ENCODE data around the gene RNF2. TPM values are rescaled to one million over a fixed set of nuclear protein-coding genes. Genes with fewer than 3 reads are reported as not detected.

Gene RNF2
- total and polyA plus RNA-seq, 2 donors (not counting 3 experiments of a cell fraction or from before 2014, with no cell fraction given), result 13.6 to 30.6 TPM

DNA sequence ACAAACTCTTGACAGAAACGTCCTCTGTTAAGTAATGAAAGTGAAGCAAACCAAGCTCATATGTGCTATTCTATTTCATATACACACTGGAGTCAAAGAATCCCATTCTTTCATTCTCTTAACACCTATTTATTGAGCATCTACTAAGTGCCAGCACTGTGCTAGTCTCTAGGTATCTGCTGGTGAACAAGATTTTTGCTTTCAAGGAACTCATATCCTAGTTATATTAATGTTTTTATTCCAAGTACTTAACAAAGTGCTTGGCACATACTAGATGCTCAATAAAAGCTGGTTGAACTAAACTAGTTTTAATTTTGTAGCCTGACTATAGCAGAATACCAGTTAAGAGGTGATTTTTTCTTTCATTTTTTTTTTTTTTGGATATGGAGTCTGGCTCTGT is 3.6 kb upstream of the RNF2 start:
- H3K4me1 ChIP-seq (ENCODE audit: control insufficient read depth, extremely low read depth, insufficient read depth, low read length), result peaks cover 4% of the 10 kb centered on the region
- H3K9me3 ChIP-seq (replicated peaks; ENCODE audit: control insufficient read depth, insufficient read depth, low read length), result no peaks in the 10 kb centered on the region
- no peaks in the 10 kb centered on the region for H3K36me3 ChIP-seq (ENCODE audit: control insufficient read depth in 2 of 2, extremely low read depth in 1 of 2, insufficient read depth in 2 of 2, low read length in 2 of 2)
- no peak overlapping the region for H2AFZ ChIP-seq (ENCODE audit: low read depth, low read length)
- ChIA-PET CTCF (no interaction called here), POLR2A (no interaction called here)
- FAIRE-seq (no peak), DNase-seq (ENCODE audit: low read depth, low spot score) (no peak)
- TF ChIP-seq JUN (IDR thresholded peaks at IDR 0.05; ENCODE audit: borderline replicate concordance, insufficient read depth, insufficient read length, low read depth), result no peak
- TF ChIP-seq EZH2 (IDR thresholded peaks at IDR 0.05; ENCODE audit: borderline replicate concordance, low read depth, low read length, severe bottlenecking), result no peak
- TF ChIP-seq, protein P1, sequence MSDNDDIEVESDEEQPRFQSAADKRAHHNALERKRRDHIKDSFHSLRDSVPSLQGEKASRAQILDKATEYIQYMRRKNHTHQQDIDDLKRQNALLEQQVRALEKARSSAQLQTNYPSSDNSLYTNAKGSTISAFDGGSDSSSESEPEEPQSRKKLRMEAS (IDR thresholded peaks at IDR 0.05; ENCODE audit: insufficient read depth, insufficient read length), result no peak
- TF ChIP-seq POLR2AphosphoS5 (IDR thresholded peaks at IDR 0.05; ENCODE audit: insufficient read depth, low read depth, low read length), result no peak
- TF ChIP-seq, protein P2, sequence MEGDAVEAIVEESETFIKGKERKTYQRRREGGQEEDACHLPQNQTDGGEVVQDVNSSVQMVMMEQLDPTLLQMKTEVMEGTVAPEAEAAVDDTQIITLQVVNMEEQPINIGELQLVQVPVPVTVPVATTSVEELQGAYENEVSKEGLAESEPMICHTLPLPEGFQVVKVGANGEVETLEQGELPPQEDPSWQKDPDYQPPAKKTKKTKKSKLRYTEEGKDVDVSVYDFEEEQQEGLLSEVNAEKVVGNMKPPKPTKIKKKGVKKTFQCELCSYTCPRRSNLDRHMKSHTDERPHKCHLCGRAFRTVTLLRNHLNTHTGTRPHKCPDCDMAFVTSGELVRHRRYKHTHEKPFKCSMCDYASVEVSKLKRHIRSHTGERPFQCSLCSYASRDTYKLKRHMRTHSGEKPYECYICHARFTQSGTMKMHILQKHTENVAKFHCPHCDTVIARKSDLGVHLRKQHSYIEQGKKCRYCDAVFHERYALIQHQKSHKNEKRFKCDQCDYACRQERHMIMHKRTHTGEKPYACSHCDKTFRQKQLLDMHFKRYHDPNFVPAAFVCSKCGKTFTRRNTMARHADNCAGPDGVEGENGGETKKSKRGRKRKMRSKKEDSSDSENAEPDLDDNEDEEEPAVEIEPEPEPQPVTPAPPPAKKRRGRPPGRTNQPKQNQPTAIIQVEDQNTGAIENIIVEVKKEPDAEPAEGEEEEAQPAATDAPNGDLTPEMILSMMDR (IDR thresholded peaks at IDR 0.05; ENCODE audit: extremely low read depth in 1 of 2, insufficient read depth in 1 of 2, low read depth in 1 of 2, low read length in 2 of 2), result no peak
- TF ChIP-seq MYC (IDR thresholded peaks at IDR 0.05; ENCODE audit: low read depth, low read length), result no peak
- no peak for TF ChIP-seq POLR2A (IDR thresholded peaks at IDR 0.05; ENCODE audit: low read depth, low read length)
- no peak for TF ChIP-seq GATA2 (IDR thresholded peaks at IDR 0.05; ENCODE audit: insufficient read depth, insufficient read length, low read depth, low read length)
- no peak for TF ChIP-seq FOS (IDR thresholded peaks at IDR 0.05; ENCODE audit: borderline replicate concordance, insufficient read depth, low read length)
- no peak overlapping the region for H3K27ac ChIP-seq (ENCODE audit: insufficient read depth, low read depth, low read length)
- dilution Hi-C loops (cut with MboI; ENCODE audit: extremely low pct_ligation_motif_present, low sequenced_read_pairs), result no loop called here
- H3K9me1 ChIP-seq (replicated peaks; ENCODE audit: control insufficient read depth, extremely low read depth, insufficient read depth, low read length), result no peaks in the 10 kb centered on the region
- H3K9ac ChIP-seq (replicated peaks; ENCODE audit: extremely low read depth, insufficient read depth, low read length), result no peak overlapping the region
- intact Hi-C loops (cut with micrococcal nuclease), result no loop called here
- H3K4me3 ChIP-seq (replicated peaks in 1 of 3; ENCODE audit: insufficient read depth in 1 of 3, low read depth in 1 of 3, low read length in 3 of 3), result no peak overlapping the region
- no peak overlapping the region for H3K4me2 ChIP-seq (ENCODE audit: insufficient read depth, low read length)
- peaks cover 6% of the 10 kb centered on the region for H3K79me2 ChIP-seq (ENCODE audit: control insufficient read depth, insufficient read depth, low read length)
- H3K27me3 ChIP-seq (ENCODE audit: control insufficient read depth in 2 of 2, insufficient read depth in 2 of 2, low read length in 2 of 2), result no peaks in the 10 kb centered on the region
- BruUV-seq (replicated peaks), result no TSS peak
- no peaks in the 10 kb centered on the region for H4K20me1 ChIP-seq (replicated peaks; ENCODE audit: control insufficient read depth, extremely low read depth, insufficient read depth, low read length)
